GM23248 (cell line): ENCODE measurements around the gene SLC13A2. TPM values are rescaled to one million over a fixed set of nuclear protein-coding genes. Genes with fewer than 3 reads are reported as not detected.

Experiments used
- DNase-seq: peaks from one replicate; pipeline ENCODE4 v3.0.0-alpha.2; 2015
- H2AFZ ChIP-seq: fragments of 200-600 bp; sonication (generic); 2 replicates; pipeline ENCODE4 v1.6.1; 2016; ENCODE audit warnings: antibody characterized with exemption
- H3F3A ChIP-seq: fragments of 200-600 bp; sonication (generic); 2 replicates; pipeline ENCODE4 v1.6.1; 2016; ENCODE audit warnings: mild to moderate bottlenecking, antibody characterized with exemption, mixed run types; ENCODE audit not compliant: insufficient read depth
- H3K27ac ChIP-seq: fragments of 200-600 bp; sonication (generic); 2 replicates; pipeline ENCODE4 v1.5.1; 2016; ENCODE audit warnings: mild to moderate bottlenecking
- H3K27me3 ChIP-seq: fragments of 200-600 bp; sonication (generic); replicated peaks from 2 replicates; pipeline ENCODE4 v1.6.1; 2016; ENCODE audit warnings: mild to moderate bottlenecking; ENCODE audit not compliant: insufficient read depth
- H3K36me3 ChIP-seq: fragments of 200-600 bp; sonication (generic); 2 replicates; pipeline ENCODE4 v1.6.1; 2016; ENCODE audit warnings: low read depth, mild to moderate bottlenecking
- H3K4me1 ChIP-seq: fragments of 200-600 bp; sonication (generic); 2 replicates; pipeline ENCODE4 v1.6.1; 2016; ENCODE audit warnings: mild to moderate bottlenecking; ENCODE audit not compliant: insufficient read depth
- H3K4me2 ChIP-seq: fragments of 200-600 bp; sonication (generic); one replicate; pipeline ENCODE4 v1.6.1; 2016; ENCODE audit warnings: mild to moderate bottlenecking; ENCODE audit not compliant: unreplicated experiment
- H3K4me3 ChIP-seq: fragments of 200-600 bp; sonication (generic); 2 replicates; pipeline ENCODE4 v1.5.1; 2016; ENCODE audit warnings: mild to moderate bottlenecking
- H3K79me2 ChIP-seq: fragments of 200-600 bp; sonication (generic); 2 replicates; pipeline ENCODE4 v1.6.1; 2016; ENCODE audit warnings: mild to moderate bottlenecking; ENCODE audit not compliant: insufficient read depth
- H3K9ac ChIP-seq: fragments of 200-600 bp; sonication (generic); 2 replicates; pipeline ENCODE4 v1.6.1; 2016; ENCODE audit warnings: mild to moderate bottlenecking
- H3K9me2 ChIP-seq: fragments of 200-600 bp; sonication (generic); 2 replicates; pipeline ENCODE4 v1.6.1; 2016; ENCODE audit warnings: mixed run types, mild to moderate bottlenecking, moderate library complexity; ENCODE audit not compliant: insufficient read depth
- H3K9me3 ChIP-seq: fragments of 200-600 bp; sonication (generic); one replicate; pipeline ENCODE4 v1.6.1; 2017; ENCODE audit warnings: low read depth
- H4K20me1 ChIP-seq: fragments of 200-600 bp; sonication (generic); 2 replicates; pipeline ENCODE4 v1.6.0; 2016; ENCODE audit not compliant: insufficient read depth
- EZH2 ChIP-seq: fragments of 200-600 bp; sonication (generic); IDR thresholded peaks from 2 replicates; pipeline ENCODE4 v1.6.1; 2018; ENCODE audit warnings: antibody characterized with exemption, mild to moderate bottlenecking; ENCODE audit not compliant: insufficient read depth, poor library complexity, severe bottlenecking
- EZH2phosphoT487 ChIP-seq: fragments of 200-600 bp; sonication (generic); IDR thresholded peaks from 2 replicates; pipeline ENCODE4 v1.6.1; 2018; ENCODE audit warnings: antibody characterized with exemption, moderate library complexity, mild to moderate bottlenecking, low read depth; ENCODE audit not compliant: insufficient read depth
- whole genome bisulfite sequencing, 2 experiments: methylation state at CpG; one replicate each; pipeline ENCODE4 v1.1.6; 2015 to 2017; ENCODE audit warnings: low lambda C conversion rate in 2 of 2, low coverage in 1 of 2; ENCODE audit errors: missing lambda C conversion rate in 2 of 2; 5-methylcytosine and 5-hydroxymethylcytosine counted together
- in situ Hi-C: fragments of 300-500 bp; cut with MboI; formaldehyde crosslinking; loops from 2 replicates; pipeline ENCODE4 v1.15.0; 2020
- polyA plus RNA-seq: library from polyadenylated mRNA; unstranded; fragments of >200 nt; fragmentation: Nextera tagmentation; extraction: Ambion mirVana; gene quantifications from 2 replicates; pipeline ENCODE4 v1.2.1, GENCODE V29; 2016
- total RNA-seq: library from RNA; depleted of rRNA; stranded (reverse); fragments of >200 nt; shearing (Covaris generic); gene quantifications from 2 replicates; pipeline ENCODE4 v1.2.3, GENCODE V29; 2014

The SLC13A2 gene
- total and polyA plus RNA-seq, 2 experiments from 2014 or later = not detected

DNA sequence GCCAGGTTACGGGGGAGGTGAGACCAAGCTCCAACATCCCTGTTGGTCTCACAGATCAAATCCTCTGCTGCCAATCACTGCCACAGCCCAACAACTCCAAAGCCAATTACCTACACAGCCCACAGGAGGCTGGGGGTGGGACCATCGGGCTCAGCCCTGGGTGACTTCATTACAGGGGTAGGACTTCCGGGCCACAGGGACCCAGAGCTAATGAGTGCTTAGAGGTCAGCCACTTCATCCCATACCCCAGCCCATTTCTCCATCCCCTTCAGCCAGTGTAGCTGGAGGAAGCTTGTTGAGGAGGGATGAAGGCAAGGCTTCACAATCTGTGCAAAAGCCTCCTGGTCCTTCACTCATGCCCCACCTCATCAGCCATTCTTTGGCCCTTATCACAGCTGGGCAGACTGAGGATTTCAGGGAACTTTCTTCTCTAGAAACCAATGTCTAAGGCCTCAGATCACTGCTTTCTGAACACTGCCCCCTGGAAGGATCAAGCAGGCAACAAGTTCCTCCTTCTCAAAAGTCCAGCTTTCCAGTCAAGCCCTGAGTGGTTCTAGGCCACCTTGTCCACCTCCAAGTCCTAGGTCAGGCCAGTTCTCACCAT lies 38.5 kb downstream of the SLC13A2 start:
- no peak overlapping the region for H3K4me2 ChIP-seq
- no peaks in the 10 kb centered on the region for H3K4me1 ChIP-seq
- H3K9ac ChIP-seq = no peak overlapping the region
- no peaks in the 10 kb centered on the region for H3K9me3 ChIP-seq
- WGBS, 2 experiments = 62 to 68% methylated on average over 3 of the region's 3 CpGs
- H3K36me3 ChIP-seq = no peaks in the 10 kb centered on the region
- H3K27me3 ChIP-seq = peaks cover 33% of the 10 kb centered on the region
- TF ChIP-seq EZH2phosphoT487 = no peak
- TF ChIP-seq EZH2 = no peak
- no peaks in the 10 kb centered on the region for H4K20me1 ChIP-seq
- no peak overlapping the region for H3K27ac ChIP-seq
- H2AFZ ChIP-seq = no peak overlapping the region
- no peaks in the 10 kb centered on the region for H3K79me2 ChIP-seq
- no peaks in the 10 kb centered on the region for H3K9me2 ChIP-seq
- in situ Hi-C loops = no loop called here
- no peak overlapping the region for H3K4me3 ChIP-seq
- no peaks in the 10 kb centered on the region for H3F3A ChIP-seq
- no peak for DNase-seq

DNA sequence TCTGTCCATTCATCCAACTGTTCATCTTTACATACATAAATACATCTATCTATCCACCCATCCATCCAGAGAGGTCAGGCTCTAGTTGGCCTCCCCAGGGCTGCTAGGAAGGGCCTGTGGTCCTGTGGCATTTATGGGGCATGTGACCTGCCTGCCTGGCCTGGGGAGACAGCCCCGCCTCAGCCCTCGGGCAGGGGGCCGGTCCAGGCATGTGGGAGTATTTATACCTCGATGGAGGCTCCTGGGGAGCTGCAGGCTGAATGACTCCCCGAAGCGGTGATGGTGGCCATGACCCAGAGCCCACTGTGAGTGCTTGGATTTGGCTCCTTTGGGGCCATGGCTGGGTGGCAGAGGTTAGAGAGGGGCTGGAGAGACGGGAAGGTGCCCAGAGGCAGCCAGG lies 40.0 kb downstream of the SLC13A2 start:
- Histone ChIP-seq H3K9me2 (no peaks in the 10 kb centered on the region), H3K9me3 (no peaks in the 10 kb centered on the region), H3K4me3 (no peak overlapping the region), H3K9ac (no peak overlapping the region), H3K27ac (no peak overlapping the region), H3K4me1 (no peaks in the 10 kb centered on the region), H3K36me3 (no peaks in the 10 kb centered on the region), H2AFZ (no peak overlapping the region), H3K27me3 (peaks cover 32% of the 10 kb centered on the region), H3K79me2 (no peaks in the 10 kb centered on the region), H4K20me1 (no peaks in the 10 kb centered on the region), H3K4me2 (no peak overlapping the region), H3F3A (no peaks in the 10 kb centered on the region)
- in situ Hi-C loops = no loop called here
- no peak for TF ChIP-seq EZH2phosphoT487
- DNase-seq = no peak
- WGBS, 2 experiments = 67 to 70% methylated on average over 7 of the region's 7 CpGs

DNA sequence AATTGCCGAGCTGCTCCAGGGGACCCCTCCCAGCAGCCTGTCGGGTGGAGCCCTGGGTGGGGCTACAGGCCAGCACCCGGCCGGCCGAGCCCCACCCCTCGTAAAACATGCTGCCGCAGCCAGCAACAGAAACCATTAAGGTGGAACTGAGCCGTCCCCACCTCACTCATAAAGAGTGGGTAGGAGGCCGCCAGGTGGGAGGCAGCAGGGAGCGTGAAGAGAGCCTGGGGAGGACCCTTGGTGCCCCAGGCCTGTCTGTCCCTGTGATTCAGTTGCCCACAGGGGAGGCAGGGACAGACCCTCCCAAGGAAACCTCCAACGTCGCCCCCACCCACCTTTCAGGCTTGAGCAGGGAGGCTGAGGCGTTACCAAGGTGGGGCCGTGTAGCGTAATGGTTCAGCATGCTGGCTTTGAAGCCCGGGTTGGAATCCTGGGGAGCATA lies 41.1 kb downstream of the SLC13A2 start:
- Histone ChIP-seq H4K20me1 (no peaks in the 10 kb centered on the region), H3K79me2 (no peaks in the 10 kb centered on the region), H3F3A (no peaks in the 10 kb centered on the region), H3K36me3 (no peaks in the 10 kb centered on the region), H3K4me3 (no peak overlapping the region), H2AFZ (no peak overlapping the region), H3K27ac (no peak overlapping the region), H3K9me3 (no peaks in the 10 kb centered on the region), H3K9ac (no peak overlapping the region), H3K9me2 (no peaks in the 10 kb centered on the region), H3K4me1 (no peaks in the 10 kb centered on the region), H3K4me2 (no peak overlapping the region), H3K27me3 (peaks cover 25% of the 10 kb centered on the region)
- WGBS, 2 experiments = 35 to 37% methylated on average over 16 of the region's 16 CpGs
- in situ Hi-C loops = no loop called here
- DNase-seq = no peak
- TF ChIP-seq EZH2phosphoT487 = no peak
- TF ChIP-seq EZH2 = no peak

DNA sequence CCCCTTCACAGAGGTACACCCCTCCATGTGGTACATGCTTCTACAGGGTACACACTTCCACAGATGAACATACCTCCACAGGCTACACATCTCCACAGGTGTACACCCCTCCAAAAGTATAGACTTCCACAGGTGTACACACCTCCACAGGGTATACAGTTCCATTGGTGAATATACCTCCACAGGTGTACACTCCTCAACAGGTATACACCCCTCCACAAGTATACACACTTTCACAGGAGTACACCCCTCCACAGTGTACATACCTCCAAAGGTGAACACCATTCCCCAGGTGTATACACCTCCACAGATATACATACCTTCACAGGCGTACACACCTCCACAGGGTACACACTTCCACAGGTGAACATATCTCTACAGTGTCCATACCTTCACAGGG lies 42.1 kb downstream of the SLC13A2 start:
- H3K9ac ChIP-seq = no peak overlapping the region
- no peaks in the 10 kb centered on the region for H3K9me2 ChIP-seq
- H3K27me3 ChIP-seq = peaks cover 25% of the 10 kb centered on the region
- no peak overlapping the region for H3K4me3 ChIP-seq
- H3K4me2 ChIP-seq = no peak overlapping the region
- DNase-seq = no peak
- no peak overlapping the region for H2AFZ ChIP-seq
- in situ Hi-C loops = no loop called here
- no peaks in the 10 kb centered on the region for H3K36me3 ChIP-seq
- no peaks in the 10 kb centered on the region for H3K79me2 ChIP-seq
- H3K9me3 ChIP-seq = no peaks in the 10 kb centered on the region
- no peaks in the 10 kb centered on the region for H3F3A ChIP-seq
- 45 to 52% methylated on average over 1 of the region's 1 CpG for WGBS, 2 experiments
- no peak overlapping the region for H3K27ac ChIP-seq
- H3K4me1 ChIP-seq = no peaks in the 10 kb centered on the region
- TF ChIP-seq EZH2phosphoT487 (no peak), EZH2 (no peak)
- H4K20me1 ChIP-seq = no peaks in the 10 kb centered on the region

DNA sequence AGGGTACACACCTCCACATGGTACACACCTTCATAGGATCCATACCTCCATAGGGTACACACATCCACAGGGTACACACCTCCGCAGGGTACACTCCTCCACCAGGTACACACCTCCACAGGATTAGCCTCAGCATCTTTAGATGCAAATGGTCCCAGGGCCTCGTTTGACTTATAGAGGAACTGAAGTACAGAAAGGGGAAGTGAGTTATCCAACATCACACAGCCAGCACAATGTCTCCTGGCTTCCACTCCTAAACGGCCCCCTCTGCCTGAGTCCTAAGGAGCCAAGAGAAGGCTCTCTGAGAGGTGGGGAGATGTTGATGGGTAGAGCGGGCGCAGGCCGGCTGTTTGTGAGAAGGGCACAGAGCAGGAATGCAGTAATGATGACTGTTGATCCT lies 44.7 kb downstream of the SLC13A2 start:
- H3K27me3 ChIP-seq = peaks cover 8% of the 10 kb centered on the region; the same call in 1 of the 2 replicates
- H3K9me2 ChIP-seq = no peaks in the 10 kb centered on the region
- H3K4me2 ChIP-seq = no peak overlapping the region
- H3K27ac ChIP-seq = no peak overlapping the region
- in situ Hi-C loops = no loop called here
- no peak overlapping the region for H3K9ac ChIP-seq
- TF ChIP-seq EZH2 = no peak
- TF ChIP-seq EZH2phosphoT487 = no peak
- no peaks in the 10 kb centered on the region for H3K79me2 ChIP-seq
- DNase-seq = no peak
- 37 to 47% methylated on average over 6 of the region's 6 CpGs for WGBS, 2 experiments
- no peak overlapping the region for H2AFZ ChIP-seq
- no peaks in the 10 kb centered on the region for H4K20me1 ChIP-seq
- H3K36me3 ChIP-seq = no peaks in the 10 kb centered on the region
- H3K9me3 ChIP-seq = no peaks in the 10 kb centered on the region
- no peaks in the 10 kb centered on the region for H3F3A ChIP-seq
- H3K4me1 ChIP-seq = no peaks in the 10 kb centered on the region
- H3K4me3 ChIP-seq = no peak overlapping the region
